NCI-H2227 (cell line): ENCODE measurements around the gene YPEL3.

Experiments
- DNase-seq: peaks from one replicate; lab custom pipeline; 2025; ENCODE audit not compliant: unreplicated experiment; lab: John Stamatoyannopoulos, UW

YPEL3 gene

GRCh38 chr16:30090610-30091331 is 5.2 kb downstream of the YPEL3 start:
- no peak for DNase-seq

GRCh38 chr16:30088832-30089624 is 7.0 kb downstream of the YPEL3 start:
- no peak for DNase-seq

- DNase-seq: no peak
Measured at GRCh38 chr16:30088237-30088831, 7.7 kb downstream of the YPEL3 start.

GRCh38 chr16:30087181-30087898 is 8.7 kb downstream of the YPEL3 start:
- no peak for DNase-seq

- no peak for DNase-seq
Measured at GRCh38 chr16:30086291-30087140, 9.5 kb downstream of the YPEL3 start.

GRCh38 chr16:30085820-30086219 is 10.2 kb downstream of the YPEL3 start:
- DNase-seq: no peak

- no peak for DNase-seq
Measured at GRCh38 chr16:30085247-30085646, 10.8 kb downstream of the YPEL3 start.

- DNase-seq: no peak
Measured at GRCh38 chr16:30084816-30085159, 11.2 kb downstream of the YPEL3 start.

- DNase-seq: no peak
Measured at GRCh38 chr16:30084096-30084815, 11.8 kb downstream of the YPEL3 start.

GRCh38 chr16:30083216-30084055 is 12.6 kb downstream of the YPEL3 start:
- DNase-seq: no peak

GRCh38 chr16:30082545-30083090 is 13.4 kb downstream of the YPEL3 start:
- DNase-seq: no peak

- no peak for DNase-seq
Measured at GRCh38 chr16:30079480-30079879, 16.5 kb downstream of the YPEL3 start.

GRCh38 chr16:30078744-30079143 is 17.3 kb downstream of the YPEL3 start:
- DNase-seq: no peak

GRCh38 chr16:30077656-30078055 is 18.4 kb downstream of the YPEL3 start:
- no peak for DNase-seq

- DNase-seq: no peak
Measured at GRCh38 chr16:30076276-30076791, 19.7 kb downstream of the YPEL3 start.

GRCh38 chr16:30075503-30076275 is 20.3 kb downstream of the YPEL3 start, which contains the start of gene PPP4C:
Gene PPP4C, plus strand, starts transcription at chr16:30075994. Its CDS starts 384 bp downstream, at chr16:30076378.
- peak; percentile 92 for DNase-seq

GRCh38 chr16:30070490-30070889 is 25.5 kb downstream of the YPEL3 start:
- no peak for DNase-seq
